Left lung (tissue), 10 donors: ENCODE data around the gene TAF8. TPM values are rescaled to one million over a fixed set of nuclear protein-coding genes. Genes with fewer than 3 reads are reported as not detected.

Experiments
- ATAC-seq: fragments of 200-7000 bp; cut with Tn5 transposase; one replicate; pipeline ENCODE4 v1.9.1; 2020; ENCODE audit warnings: moderate library complexity
- DNase-seq, 4 donors: peaks; one replicate each; pipeline ENCODE4 v3.0.0-alpha.2; 2013 to 2020
- H3K27ac ChIP-seq, 2 donors: fragments of 200-600 bp; sonication (generic) in 1 of 2; one replicate each; pipeline versions ENCODE4 v1.5.0 to v1.8.0; 2020 to 2021
- H3K27me3 ChIP-seq, 2 donors: fragments of 200-600 bp; sonication (generic) in 1 of 2; one replicate each; pipeline versions ENCODE4 v1.5.0 to v1.8.0; 2020 to 2021
- H3K36me3 ChIP-seq, 2 donors: fragments of 200-600 bp; sonication (generic) in 1 of 2; one replicate each; pipeline versions ENCODE4 v1.5.0 to v1.8.0; 2020 to 2021
- H3K4me1 ChIP-seq, 2 donors: fragments of 200-600 bp; one replicate each; pipeline ENCODE4 v1.8.0; 2021
- H3K4me3 ChIP-seq, 2 donors: fragments of 200-600 bp; sonication (generic) in 1 of 2; one replicate each; pipeline versions ENCODE4 v1.5.0 to v1.8.0; 2020 to 2021; ENCODE audit warnings: mild to moderate bottlenecking in 1 of 2
- H3K9me3 ChIP-seq, 2 donors: fragments of 200-600 bp; sonication (generic) in 1 of 2; one replicate each; pipeline versions ENCODE4 v1.5.0 to v1.8.0; 2020 to 2021
- CTCF ChIP-seq, 2 donors: fragments of 200-600 bp; sonication (generic) in 1 of 2; IDR thresholded peaks; one replicate each; pipeline versions ENCODE4 v1.5.0 to v1.8.0; 2021; ENCODE audit warnings: antibody characterized with exemption in 2 of 2
- intact Hi-C, 2 donors: fragments of 100-400 bp; cut with DNase I; formaldehyde crosslinking; loops; one replicate each; pipeline versions ENCODE4 v1.11.2 to v1.14.2; 2022
- polyA plus RNA-seq, 6 donors: library from polyadenylated mRNA; unstranded; fragments of 120-200 nt; gene quantifications; one replicate each; pipeline ENCODE4 v1.2.1, GENCODE V29; 2013; ENCODE audit not compliant: insufficient read length in 6 of 6
- total RNA-seq, 2 donors: library from RNA; stranded (reverse); fragmentation: NEBNext Ultra II Directional; extraction: Animal tissue kit (Norgen Biotek cat#: 25700); gene quantifications; one replicate each; pipeline ENCODE4 v1.2.1, GENCODE V29; 2021
- donor health status: DM: no; HTN: yes; CAD: no.
- donor health status: DM: no; HTN: no; CAD: no.

TAF8 gene
- total and polyA plus RNA-seq, 8 donors = 26.4 to 32.0 (median 27.9) TPM

- Histone ChIP-seq H3K27me3 (no peaks in the 10 kb centered on the region), H3K4me3 (no peak overlapping the region), H3K9me3 (no peaks in the 10 kb centered on the region), H3K27ac (no peak overlapping the region), H3K36me3 (no peaks in the 10 kb centered on the region), H3K4me1 (peaks cover 3 to 6% of the 10 kb centered on the region in 2 donors)
- ATAC-seq (no peak), DNase-seq (peak in 1 of 4 donors; percentile 57)
- no peak for TF ChIP-seq CTCF (IDR thresholded peaks at IDR 0.05)
- intact Hi-C loops = no loop called here
Measured at GRCh38 chr6:42135161-42135560, 84.8 kb downstream of the TAF8 start.

GRCh38 chr6:42135722-42136121 lies 85.4 kb downstream of the TAF8 start:
- H3K4me1 ChIP-seq = peaks cover 3 to 9% of the 10 kb centered on the region in 2 donors
- intact Hi-C loops = no loop called here

GRCh38 chr6:42136508-42137193 lies 86.3 kb downstream of the TAF8 start:
- H3K4me3 ChIP-seq = no peak overlapping the region
- TF ChIP-seq CTCF (IDR thresholded peaks at IDR 0.05) = no peak
- peak overlapping the region; percentile 34 to 44 for H3K27ac ChIP-seq
- DNase-seq (peak in 1 of 4 donors; percentile 45), ATAC-seq (peak; percentile 35)
- H3K4me1 ChIP-seq = peaks cover 3 to 9% of the 10 kb centered on the region in 2 donors
- H3K9me3 ChIP-seq = no peaks in the 10 kb centered on the region
- intact Hi-C loops = no loop called here
- peaks cover 0 to 11% of the 10 kb centered on the region in 2 donors for H3K27me3 ChIP-seq
- H3K36me3 ChIP-seq = no peaks in the 10 kb centered on the region

More at GRCh38 chr6:42135722-42136121, 85.4 kb downstream of the TAF8 start:
- ATAC-seq (no peak), DNase-seq (peak in 1 of 4 donors; percentile 10)
- Histone ChIP-seq H3K9me3 (no peaks in the 10 kb centered on the region), H3K36me3 (no peaks in the 10 kb centered on the region), H3K27ac (no peak overlapping the region), H3K4me3 (no peak overlapping the region), H3K27me3 (peaks cover 0 to 2% of the 10 kb centered on the region in 2 donors)
- TF ChIP-seq CTCF (IDR thresholded peaks at IDR 0.05) = no peak

Other genes starting within 250 kb of the TAF8 start
- gene USP49, start 155.1 kb upstream of the TAF8 start, total RNA-seq = 1 to 10 TPM; 3.8 to 4.3 TPM
- 10 to 100 TPM; 12.7 to 16.4 (median 14.2) TPM for gene USP49, start 155.1 kb upstream of the TAF8 start, polyA plus RNA-seq
- 10 to 100 TPM; 19.7 to 26.9 TPM for gene MED20, start 129.4 kb upstream of the TAF8 start, total RNA-seq
- 10 to 100 TPM; 23.8 to 32.1 (median 29.6) TPM for gene MED20, start 129.4 kb upstream of the TAF8 start, polyA plus RNA-seq
- gene BYSL, start 129.0 kb upstream of the TAF8 start, total RNA-seq = 10 to 100 TPM; 12.6 to 23.4 TPM
- 10 to 100 TPM; 21.4 to 24.9 (median 24.3) TPM for gene BYSL, start 129.0 kb upstream of the TAF8 start, polyA plus RNA-seq
- gene CCND3, start 108.7 kb upstream of the TAF8 start, total RNA-seq = 100 to 1,000 TPM; 148 to 153 TPM
- gene CCND3, start 108.7 kb upstream of the TAF8 start, polyA plus RNA-seq = 10 to 100 TPM; 37.5 to 50.3 (median 44.8) TPM
- gene C6orf132, start 92.1 kb downstream of the TAF8 start, total RNA-seq = 10 to 100 TPM; 19.6 to 20.3 TPM
- 1 to 10 TPM; 2.4 to 3.8 (median 2.9) TPM for gene C6orf132, start 92.1 kb downstream of the TAF8 start, polyA plus RNA-seq
- gene GUCA1A, start 122.8 kb downstream of the TAF8 start, total RNA-seq = under 1 TPM in 1 of 2 donors, not detected in 1; 0.17 TPM
- gene GUCA1A, start 122.8 kb downstream of the TAF8 start, polyA plus RNA-seq = under 1 TPM in 3 of 6 donors, not detected in 3; 0.13 to 0.24 (median 0.15) TPM
- gene GUCA1B, start 144.4 kb downstream of the TAF8 start, total RNA-seq = 1 to 10 TPM in 1 of 2 donors, under 1 TPM in 1; 0.38 to 1.7 TPM
- 1 to 10 TPM; 2.8 to 4.3 (median 3.6) TPM for gene GUCA1B, start 144.4 kb downstream of the TAF8 start, polyA plus RNA-seq
- gene MRPS10, start 167.3 kb downstream of the TAF8 start, total RNA-seq = 10 to 100 TPM; 25.4 to 30.8 TPM
- gene MRPS10, start 167.3 kb downstream of the TAF8 start, polyA plus RNA-seq = 10 to 100 TPM; 24.5 to 36.0 (median 30.9) TPM